NK-92 (cell line): ENCODE measurements around the gene LORICRIN.

Experiments used
- DNase-seq: peaks from one replicate; lab custom pipeline; 2025; ENCODE audit not compliant: unreplicated experiment; lab: John Stamatoyannopoulos, UW

The LORICRIN gene

DNA sequence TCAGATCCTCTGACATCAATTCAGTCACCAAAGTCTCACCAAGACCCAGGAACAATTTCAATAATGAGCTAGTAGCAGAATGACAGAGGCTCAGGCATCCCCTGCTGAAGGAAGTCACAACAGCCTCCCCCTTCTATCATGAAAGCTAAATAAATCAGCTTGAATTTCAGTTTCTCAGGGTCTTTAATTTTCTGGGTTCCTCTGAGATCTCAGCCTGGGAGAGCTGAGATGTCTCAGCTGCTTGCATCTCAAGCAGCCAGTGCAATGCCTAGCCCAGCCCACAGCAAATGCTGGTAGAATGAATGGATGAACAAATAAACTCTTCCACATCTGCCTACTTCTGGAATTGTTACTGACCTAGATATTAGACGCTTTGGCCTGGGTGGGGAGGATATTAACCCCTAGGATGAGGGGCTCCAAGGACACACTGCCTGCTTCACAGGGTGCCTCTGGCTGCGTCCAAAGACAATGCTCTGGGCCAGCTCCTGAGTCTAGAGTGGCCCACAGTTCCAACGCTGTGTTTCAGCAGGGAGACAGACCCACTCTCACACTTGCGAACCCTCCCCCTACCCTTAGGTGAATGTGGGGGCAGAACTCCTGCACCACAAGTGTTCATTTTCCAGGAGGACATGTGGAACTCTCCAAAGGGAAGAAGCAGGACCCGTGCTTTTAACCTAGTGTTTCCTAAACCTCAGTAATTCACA, 11.2 kb upstream of the LORICRIN start:
- DNase-seq = no peak

DNA sequence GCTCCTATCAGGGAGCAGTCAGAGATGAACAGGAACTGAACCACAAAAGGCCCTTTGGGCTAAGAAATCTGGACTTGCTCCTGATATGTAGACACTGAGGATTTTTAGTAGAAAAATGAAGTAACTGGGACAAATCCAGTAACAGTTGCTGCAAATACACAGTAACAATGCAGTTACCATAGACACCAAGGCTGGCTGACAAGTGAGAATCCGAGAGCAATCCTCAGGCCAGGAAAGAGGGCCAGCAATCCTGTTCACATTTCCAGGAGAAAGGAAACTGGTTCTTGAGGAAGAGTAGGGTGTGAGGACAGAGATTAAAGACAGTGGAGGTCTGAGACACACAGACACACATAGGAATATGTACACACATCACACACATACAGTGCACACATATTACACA, 9.3 kb upstream of the LORICRIN start:
- DNase-seq = no peak

DNA sequence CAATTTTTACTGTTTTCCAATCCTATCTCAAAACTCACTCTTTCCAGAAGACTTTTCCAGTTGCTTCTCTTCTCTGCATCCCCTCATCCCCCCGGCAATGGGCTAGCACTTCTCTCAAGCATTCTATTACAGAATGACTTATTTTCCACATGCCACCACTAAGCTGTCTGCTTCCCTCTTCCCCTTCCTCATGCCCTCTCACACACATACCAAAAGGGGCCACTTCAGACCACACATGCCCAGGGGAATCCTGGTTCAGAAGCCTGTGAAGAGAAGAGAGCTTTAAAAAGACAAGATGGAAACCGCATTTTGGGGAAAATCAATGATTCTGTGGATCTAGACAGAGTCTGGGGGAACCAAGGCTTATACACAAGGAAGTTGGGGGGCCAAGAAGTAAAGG, 8.4 kb upstream of the LORICRIN start:
- no peak for DNase-seq

DNA sequence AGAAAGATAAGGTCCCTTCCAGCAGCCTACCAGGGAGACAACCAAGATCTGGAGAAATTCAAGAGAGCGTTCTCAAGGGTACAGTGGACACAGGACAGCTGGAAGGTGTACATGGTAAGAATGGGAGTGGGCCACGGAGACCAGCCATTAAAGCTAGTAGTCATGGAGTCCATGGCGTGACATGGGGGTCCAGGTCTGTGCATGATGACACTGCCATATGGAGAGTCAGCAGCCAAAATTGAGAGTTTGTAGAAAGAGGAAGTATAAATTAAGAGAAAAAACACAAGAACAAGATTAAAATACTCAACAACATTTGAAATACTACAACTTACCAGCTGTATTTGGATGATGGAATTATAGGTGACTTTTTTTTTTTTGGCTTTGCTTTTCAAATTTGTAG, 7.9 kb upstream of the LORICRIN start:
- DNase-seq = no peak

DNA sequence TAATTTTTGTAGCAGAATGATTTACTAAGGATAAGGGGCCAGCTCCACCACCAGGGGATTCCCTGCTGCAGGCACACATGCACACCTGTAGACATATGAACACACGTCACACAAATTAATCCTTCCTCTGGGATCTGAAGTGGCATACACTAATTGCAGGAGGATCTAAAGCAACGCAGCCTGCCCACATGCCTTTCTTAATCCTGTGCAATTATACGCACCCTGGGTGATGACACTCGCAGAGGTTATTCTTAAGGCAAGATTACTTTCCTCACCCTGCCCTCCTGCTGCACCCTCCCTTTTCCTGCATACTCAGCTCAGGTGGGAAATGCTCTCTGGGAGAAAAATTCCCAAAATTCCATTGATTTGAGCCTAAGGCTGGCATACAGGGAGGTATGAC, 7.5 kb upstream of the LORICRIN start:
- DNase-seq = no peak

DNA sequence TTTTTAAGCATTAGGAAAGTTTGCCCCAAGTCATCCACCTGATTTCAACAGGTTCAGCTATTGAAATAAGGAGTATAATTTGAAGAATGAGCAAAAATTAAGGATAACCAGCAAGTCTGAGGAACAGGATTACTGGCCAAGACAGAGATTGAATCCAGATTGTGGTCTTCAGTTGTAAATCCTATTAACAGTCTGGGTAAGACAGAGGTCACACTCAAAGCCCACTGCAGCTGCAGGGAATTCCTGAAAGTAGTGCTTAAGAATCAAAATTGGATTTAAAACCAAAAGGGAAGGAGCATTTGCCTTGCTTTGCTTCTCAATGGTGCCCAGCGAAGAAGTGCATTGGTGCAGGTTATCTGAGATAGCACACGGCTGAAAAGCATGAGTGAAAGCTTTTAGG, 6.4 kb upstream of the LORICRIN start:
- DNase-seq = no peak

DNA sequence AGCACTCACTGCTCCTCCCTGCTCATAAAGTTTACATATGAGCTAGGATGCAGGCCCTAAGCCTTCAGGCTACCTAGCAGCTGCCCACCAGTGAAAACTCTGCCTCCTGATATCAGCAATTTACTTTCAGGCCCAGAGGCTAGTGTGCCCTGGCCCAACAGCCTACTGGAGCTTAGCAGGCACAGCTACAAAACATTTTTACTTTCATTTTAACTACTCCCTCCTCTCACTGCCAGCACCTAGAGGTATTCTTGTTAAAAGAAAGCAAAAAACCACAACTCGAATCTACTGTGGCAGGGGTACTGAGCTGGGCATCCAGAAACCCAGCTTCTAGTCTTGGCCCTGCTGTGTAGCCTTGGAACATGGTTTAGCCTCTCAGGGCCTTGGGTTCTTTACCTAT, 5.8 kb upstream of the LORICRIN start:
- no peak for DNase-seq

DNA sequence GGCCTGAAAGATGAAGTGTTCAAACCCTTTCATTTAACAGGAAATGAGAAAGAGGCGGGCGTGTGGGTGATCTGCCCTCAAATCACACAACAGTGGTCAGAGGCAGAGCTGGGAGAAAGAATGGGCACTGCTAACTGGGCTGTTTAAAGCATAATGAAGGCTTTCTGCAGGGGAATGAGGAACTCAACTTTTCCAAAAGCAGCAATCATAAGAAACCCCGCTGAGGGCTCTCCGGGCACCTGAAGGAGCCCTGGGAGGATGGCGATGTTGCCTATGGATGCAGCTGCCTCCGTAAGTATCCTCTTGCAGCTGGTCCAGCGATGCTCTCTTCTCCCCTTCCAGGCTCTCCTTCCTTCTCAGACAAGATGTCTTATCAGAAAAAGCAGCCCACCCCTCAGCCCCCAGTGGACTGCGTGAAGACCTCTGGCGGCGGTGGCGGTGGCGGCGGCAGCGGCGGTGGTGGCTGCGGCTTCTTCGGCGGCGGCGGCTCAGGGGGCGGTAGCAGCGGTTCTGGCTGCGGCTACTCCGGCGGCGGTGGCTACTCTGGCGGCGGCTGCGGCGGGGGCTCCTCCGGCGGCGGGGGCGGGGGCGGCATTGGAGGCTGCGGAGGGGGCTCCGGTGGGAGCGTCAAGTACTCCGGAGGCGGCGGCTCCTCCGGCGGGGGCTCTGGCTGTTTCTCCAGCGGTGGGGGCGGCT, 1.2 kb downstream of the LORICRIN start:
- DNase-seq = no peak

DNA sequence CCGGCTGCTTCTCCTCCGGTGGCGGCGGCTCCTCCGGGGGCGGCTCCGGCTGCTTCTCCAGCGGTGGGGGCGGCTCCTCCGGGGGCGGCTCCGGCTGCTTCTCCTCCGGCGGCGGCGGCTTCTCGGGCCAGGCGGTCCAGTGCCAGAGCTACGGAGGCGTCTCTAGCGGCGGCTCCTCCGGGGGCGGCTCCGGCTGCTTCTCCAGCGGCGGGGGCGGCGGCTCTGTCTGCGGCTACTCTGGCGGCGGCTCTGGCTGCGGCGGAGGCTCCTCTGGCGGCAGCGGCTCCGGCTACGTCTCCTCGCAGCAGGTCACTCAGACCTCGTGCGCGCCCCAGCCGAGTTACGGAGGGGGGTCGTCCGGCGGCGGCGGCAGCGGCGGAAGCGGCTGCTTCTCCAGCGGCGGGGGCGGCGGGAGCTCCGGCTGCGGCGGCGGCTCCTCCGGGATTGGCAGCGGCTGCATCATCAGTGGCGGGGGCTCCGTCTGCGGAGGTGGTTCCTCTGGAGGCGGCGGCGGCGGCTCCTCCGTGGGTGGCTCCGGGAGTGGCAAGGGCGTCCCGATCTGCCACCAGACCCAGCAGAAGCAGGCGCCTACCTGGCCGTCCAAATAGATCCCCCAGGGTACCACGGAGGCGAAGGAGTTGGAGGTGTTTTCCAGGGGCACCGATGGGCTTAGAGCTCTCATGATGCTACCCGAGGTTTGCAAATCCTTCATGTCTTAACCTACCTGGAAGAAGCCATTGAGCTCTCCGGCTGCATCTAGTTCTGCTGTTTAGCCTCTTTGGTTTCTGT, 2.0 kb downstream of the LORICRIN start:
- DNase-seq = no peak

DNA sequence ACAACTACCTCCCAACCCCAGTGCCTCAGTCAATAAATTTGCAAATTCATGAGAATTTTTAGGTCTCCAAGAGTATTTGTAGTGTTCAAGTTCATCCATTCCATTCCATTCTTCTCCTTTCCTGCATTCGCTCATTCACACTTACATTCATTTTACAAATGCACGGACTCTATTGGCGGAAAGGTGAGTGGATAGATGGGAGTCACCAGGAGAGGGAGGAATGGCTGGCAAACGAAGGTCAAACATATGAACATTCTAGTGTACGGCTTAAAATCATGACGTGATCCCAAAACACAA, 2.5 kb downstream of the LORICRIN start:
- no peak for DNase-seq

DNA sequence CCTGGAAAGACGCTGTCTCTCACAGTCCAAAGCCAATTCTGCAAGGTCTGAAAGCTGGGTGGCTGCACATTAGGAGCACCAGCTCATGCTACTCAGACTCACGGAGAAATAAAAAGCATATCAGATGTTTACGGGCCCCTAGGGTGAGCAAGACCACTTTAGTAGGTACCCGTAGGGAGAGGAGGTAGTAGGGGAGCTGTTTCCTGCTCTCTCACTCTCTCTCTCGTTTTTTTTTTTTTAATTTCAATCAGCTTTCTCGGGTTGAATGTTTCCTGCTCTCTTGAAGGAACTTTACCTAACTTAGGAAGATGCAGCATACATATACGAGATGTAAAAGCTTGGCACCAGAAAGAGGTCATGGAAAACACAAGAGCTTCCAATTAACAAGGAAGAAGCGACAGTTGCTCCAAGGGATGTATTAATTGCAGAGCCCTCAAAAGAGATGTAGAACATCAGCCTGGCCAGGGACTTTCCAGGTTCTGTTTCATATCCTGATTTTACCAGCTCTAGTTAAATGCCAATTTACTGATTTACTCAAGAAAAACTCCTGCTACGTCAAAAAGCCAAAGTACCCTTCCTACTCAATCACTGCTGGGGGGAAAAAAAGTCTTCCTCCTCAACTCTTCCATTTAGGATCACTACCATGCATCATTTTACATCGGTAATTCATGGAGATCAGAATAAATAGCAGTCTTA, 3.1 kb downstream of the LORICRIN start:
- DNase-seq = no peak

DNA sequence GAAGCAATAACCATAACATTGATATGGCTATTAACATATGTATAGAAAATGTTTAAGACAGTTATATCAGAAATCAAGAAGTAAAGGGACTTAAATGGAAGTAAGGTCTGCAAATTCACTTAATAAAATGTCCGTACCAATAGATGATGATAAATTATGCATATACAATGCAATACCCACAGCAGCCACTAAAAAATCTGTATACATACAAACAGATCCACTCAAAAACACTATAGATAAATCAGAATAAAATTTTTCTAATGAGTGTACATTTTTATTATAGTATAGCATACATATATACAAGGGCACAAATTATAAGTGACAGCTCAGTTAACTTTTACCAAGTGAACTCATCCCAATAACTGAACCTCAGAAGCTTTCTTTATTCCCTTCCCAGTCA, 6.0 kb downstream of the LORICRIN start:
- DNase-seq = no peak

DNA sequence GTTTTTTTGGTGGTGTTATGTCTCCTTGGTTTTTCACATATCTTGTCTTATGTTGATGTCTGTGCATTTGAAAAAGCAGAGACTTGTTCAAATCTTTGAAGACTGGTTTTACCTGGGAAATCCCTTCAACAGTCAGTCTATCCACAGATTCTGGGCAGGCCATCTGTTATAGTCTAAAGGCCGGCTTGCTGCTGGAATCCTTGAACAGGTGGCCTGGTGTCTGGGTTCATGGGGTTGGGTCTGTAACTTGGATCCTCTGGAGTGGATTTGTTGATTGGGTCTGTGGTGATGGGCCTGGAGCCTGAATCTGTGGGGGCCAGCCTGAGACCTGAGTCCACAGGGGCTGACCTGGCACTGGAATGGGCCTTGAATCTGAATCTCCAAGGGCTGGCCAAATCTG, 12.2 kb downstream of the LORICRIN start:
- no peak for DNase-seq

DNA sequence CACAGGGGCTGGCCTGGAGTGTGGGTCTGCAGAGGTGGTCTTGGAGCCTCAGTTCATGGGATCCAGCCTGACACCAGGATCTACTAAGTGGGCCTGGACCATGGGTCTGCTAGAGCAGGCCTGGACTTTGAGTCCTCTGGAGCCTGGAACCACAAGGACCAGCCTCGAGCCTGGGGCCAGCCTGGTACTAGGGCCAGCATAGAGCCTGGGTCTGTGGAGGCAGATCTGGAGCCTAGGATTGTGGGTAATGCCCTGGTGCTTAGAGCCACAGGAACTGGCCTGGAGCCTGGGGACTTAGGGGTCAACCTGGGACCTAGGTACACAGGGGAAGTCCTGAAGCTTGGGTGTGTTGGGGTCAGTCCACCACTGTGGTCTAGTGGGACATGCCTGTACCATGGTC, 12.7 kb downstream of the LORICRIN start:
- DNase-seq = no peak

DNA sequence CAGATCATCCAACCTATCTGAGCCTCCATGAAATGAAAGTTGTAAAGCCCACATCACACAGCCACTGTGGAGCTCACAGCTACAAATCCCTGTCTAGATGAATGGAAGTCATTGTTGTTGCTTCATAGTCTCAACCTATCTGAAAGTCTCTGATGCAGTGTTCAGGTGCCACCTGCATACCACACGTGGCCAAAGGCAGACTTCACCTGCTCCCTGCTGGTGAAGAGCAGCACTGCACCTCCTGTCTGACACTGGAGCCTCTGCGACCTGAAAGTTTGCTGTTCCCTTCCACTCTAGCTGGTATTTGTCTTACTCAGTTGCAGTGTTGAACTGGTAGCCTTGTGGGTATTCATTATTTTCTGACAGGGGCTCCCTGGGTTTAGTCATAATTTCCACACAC, 18.4 kb downstream of the LORICRIN start:
- DNase-seq = no peak

DNA sequence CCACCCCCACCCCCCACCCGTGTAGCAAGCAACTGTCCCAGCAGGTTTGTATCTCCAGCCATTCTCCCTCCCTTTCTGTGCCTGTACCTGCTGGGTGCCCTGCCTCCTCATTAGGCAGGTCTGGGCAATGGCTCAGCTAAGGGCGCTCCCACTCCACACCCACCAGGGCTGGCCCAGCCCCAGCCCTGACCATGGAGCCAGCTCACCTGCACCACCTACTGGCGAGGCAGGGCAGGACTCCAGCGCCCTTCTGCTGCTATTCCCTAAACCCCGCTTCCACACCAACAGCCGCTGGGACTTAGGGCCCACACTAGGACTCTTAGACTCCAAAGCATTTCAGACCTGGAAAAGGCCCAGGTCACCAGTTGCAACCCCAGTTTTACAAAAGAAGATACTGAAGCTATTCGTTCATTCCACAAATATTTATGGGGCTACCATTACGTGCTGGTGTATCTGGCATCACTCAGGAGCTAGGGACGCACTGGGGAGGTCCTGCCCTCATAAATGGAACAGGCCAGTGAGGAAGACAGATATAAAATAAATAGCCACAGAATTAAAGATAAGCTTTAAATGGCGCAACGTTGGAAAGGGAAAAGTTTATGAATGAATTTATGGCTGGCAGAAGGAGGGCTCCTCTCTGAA, 29.3 kb downstream of the LORICRIN start:
- DNase-seq = no peak

DNA sequence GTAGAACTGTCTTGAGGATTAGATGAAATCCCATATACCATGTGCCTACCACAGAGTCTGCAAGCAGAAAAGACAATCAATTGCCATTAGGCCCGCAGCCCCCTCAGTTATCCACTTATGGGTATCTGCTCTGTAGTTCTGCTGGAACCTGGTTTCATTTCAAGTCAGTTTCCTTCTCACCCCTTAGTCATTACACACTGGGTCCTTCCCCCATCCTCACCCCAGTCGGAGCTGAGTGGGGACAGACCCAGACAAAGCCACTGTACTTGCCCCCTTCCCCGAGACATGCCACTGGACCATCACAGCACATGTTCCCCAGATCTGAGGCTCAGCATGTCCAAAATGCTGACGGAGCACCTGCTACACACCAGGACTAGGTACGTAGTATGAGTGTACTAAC, 32.0 kb downstream of the LORICRIN start:
- DNase-seq = no peak

DNA sequence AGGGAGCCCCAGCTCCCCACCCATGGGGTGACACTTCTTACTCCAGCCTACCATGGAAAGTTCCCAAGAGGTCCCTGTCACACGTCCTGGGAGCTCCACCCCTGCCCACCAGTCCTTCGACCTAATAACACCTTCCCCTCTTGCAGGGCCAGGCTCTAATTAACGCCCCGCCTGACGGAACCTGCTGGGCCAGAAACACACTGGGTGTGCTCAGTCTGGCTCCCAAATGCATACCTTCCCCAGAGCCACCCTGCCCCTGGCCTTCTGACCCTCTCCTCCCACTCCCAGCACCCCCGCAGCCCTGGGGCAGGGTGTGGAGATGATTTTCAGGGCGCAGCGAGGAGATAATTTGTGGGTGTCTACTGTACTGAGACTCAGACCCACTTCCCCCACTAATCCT, 32.7 kb downstream of the LORICRIN start:
- DNase-seq = no peak

DNA sequence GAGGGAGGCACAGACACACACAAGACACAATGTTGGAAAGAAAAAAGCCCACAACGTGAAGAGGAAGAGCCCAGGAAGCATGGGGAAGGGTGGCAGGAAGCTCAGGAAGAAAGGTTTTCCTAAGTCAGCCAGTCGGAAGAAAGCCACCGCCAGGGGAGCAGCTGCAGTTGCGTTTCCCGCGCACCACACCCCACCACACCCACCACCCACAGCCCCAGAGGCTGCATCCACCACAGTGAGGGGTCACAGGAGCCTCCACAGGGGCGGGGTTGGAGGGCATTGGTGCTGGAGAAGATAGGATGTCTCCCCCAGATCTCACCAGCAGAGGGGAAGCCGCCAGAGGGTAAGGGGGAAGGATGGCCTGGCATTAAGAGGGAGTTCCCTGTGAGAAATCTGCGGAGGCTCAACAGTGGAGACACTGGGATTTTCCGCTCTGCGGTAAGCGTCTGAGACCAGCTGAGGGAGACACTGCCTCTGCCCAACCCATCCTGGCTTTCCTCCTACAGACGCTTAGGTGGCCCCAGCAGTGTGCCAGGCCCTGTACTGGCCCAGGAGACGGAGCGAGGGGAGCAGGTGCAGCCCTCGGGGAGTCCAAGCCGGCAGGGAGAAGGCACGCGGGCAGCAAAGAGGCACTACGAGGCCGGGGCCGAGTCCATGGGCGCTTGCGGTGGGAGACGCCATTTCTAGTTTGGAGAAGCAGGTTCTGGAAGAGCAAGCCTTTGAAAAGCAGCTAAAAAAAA, 33.4 kb downstream of the LORICRIN start:
- no peak for DNase-seq

DNA sequence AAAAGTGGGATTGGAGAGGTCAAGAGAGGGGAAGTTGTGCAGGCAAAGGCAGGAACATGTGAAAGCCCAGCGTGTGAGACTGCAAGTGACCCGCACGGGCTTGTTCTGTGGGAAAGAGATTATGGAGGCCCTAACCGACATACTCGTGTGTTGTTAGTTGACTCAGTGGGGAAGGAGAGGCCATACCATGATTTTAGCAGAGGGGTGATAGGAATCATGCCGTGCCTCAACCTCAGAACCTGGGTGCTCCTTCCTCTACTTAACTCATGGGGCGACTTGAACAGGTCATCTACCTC, 33.9 kb downstream of the LORICRIN start:
- DNase-seq = no peak

DNA sequence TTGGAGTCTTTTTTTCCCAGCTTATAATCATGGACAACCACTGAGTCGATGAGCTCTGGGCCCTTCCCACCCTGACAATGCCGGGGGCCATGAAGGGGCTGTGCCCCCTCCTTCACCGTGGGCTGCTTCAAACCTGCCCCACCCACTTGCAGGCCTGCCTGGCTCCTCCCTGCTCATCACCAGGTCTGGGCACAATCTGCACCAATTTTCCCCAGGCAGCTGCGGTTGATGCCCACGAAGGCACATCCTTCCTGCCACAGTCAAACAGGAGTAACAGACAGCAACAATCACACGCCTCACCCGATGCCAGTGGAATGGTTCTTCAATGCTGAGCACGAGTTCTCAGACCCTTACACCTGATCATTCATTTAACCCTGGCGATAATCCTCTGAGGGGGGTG, 34.4 kb downstream of the LORICRIN start:
- no peak for DNase-seq
